ENCODE measurements around the gene RAP1A.

RAP1A gene

GRCh38 chr1:111619635-111620440 lies at the start of gene RAP1A:
Gene RAP1A (plus strand): TSS chr1:111619789. CDS start chr1:111691361, 71,572 bp downstream.
- DNase-seq: peak; percentile 96 to 98

- DNase-seq: no peak
Observed at GRCh38 chr1:111569913-111570312, 49.7 kb upstream of the RAP1A start.

GRCh38 chr1:111570781-111571181 lies 48.8 kb upstream of the RAP1A start:
- peak; percentile 33 to 39 for DNase-seq

GRCh38 chr1:111571239-111571638 lies 48.4 kb upstream of the RAP1A start:
- DNase-seq: no peak

- no peak for DNase-seq
Observed at GRCh38 chr1:111571987-111572386, 47.6 kb upstream of the RAP1A start.

- no peak for DNase-seq
Observed at GRCh38 chr1:111576547-111576946, 43.0 kb upstream of the RAP1A start.

GRCh38 chr1:111577814-111578213 lies 41.8 kb upstream of the RAP1A start:
- no peak for DNase-seq

GRCh38 chr1:111581166-111581565 lies 38.4 kb upstream of the RAP1A start:
- no peak for DNase-seq

GRCh38 chr1:111582016-111582415 lies 37.6 kb upstream of the RAP1A start:
- DNase-seq: no peak

- DNase-seq: no peak
Observed at GRCh38 chr1:111582644-111583618, 36.7 kb upstream of the RAP1A start.

GRCh38 chr1:111585447-111586086 lies 34.0 kb upstream of the RAP1A start:
- DNase-seq: no peak

GRCh38 chr1:111586112-111586511 lies 33.5 kb upstream of the RAP1A start:
- DNase-seq: no peak

- DNase-seq: no peak
Observed at GRCh38 chr1:111587509-111588174, 31.9 kb upstream of the RAP1A start.

GRCh38 chr1:111591937-111592336 lies 27.7 kb upstream of the RAP1A start:
- DNase-seq: no peak

- DNase-seq: peak; percentile 96
Observed at GRCh38 chr1:111592389-111593361, 26.9 kb upstream of the RAP1A start.

- no peak for DNase-seq
Observed at GRCh38 chr1:111593403-111594305, 25.9 kb upstream of the RAP1A start.

- DNase-seq: no peak
Observed at GRCh38 chr1:111594306-111594693, 25.3 kb upstream of the RAP1A start.

- DNase-seq: no peak
Observed at GRCh38 chr1:111595807-111596206, 23.8 kb upstream of the RAP1A start.

GRCh38 chr1:111596499-111596898 lies 23.1 kb upstream of the RAP1A start:
- DNase-seq: peak; percentile 54 to 55

GRCh38 chr1:111597426-111597825 lies 22.2 kb upstream of the RAP1A start:
- no peak for DNase-seq

Measured in stimulated activated CD4-positive, alpha-beta T cell treated with anti-CD3 and anti-CD28 coated beads, Interleukin-2, amount 100 ng/mL, for 24 hours (primary cell).